DND-41 (cell line): ENCODE results near the gene KCTD20.

Experiments used
- ATAC-seq: fragments of 200-7000 bp; cut with Tn5 transposase; 3 replicates; pipeline ENCODE4 v1.9.1; 2021; ENCODE audit warnings: low read depth; ENCODE audit not compliant: insufficient read depth
- DNase-seq: peaks from one replicate; pipeline ENCODE4 v3.0.0-alpha.2; 2020
- H2AFZ ChIP-seq: 2 replicates; pipeline ENCODE4 v1.6.0; 2012; ENCODE audit warnings: low read depth, low read length
- H3K27ac ChIP-seq: 2 replicates; pipeline ENCODE4 v1.5.1; 2012; ENCODE audit warnings: low read length, inconsistent platforms
- H3K27me3 ChIP-seq: fragments of 200-600 bp; sonication (generic); 2 replicates; pipeline ENCODE4 v1.6.0; 2012; ENCODE audit warnings: low read length, mild to moderate bottlenecking, inconsistent platforms; ENCODE audit not compliant: insufficient read depth, poor library complexity
- H3K36me3 ChIP-seq: 2 replicates; pipeline ENCODE4 v1.5.1; 2012; ENCODE audit warnings: low read length, inconsistent platforms; ENCODE audit not compliant: insufficient read depth
- H3K4me1 ChIP-seq: 2 replicates; pipeline ENCODE4 v1.5.1; 2012; ENCODE audit warnings: mild to moderate bottlenecking, low read length; ENCODE audit not compliant: insufficient read depth
- H3K4me2 ChIP-seq: 2 replicates; pipeline ENCODE4 v1.6.0; 2012; ENCODE audit warnings: mild to moderate bottlenecking, moderate library complexity, low read length, inconsistent platforms; ENCODE audit not compliant: insufficient read depth
- H3K4me3 ChIP-seq, 2 experiments: fragments of 200-600 bp in 1 of 2; shearing (Covaris generic) in 1 of 2; 2 replicates each; pipeline ENCODE4 v1.5.1; 2012 to 2016; ENCODE audit warnings: inconsistent platforms in 2 of 2, low read length in 2 of 2, mild to moderate bottlenecking in 2 of 2, low read depth in 1 of 2, moderate library complexity in 1 of 2
- H3K79me2 ChIP-seq: 2 replicates; pipeline ENCODE4 v1.6.0; 2012; ENCODE audit warnings: low read length, inconsistent platforms; ENCODE audit not compliant: insufficient read depth
- H3K9ac ChIP-seq: 2 replicates; pipeline ENCODE4 v1.6.0; 2012; ENCODE audit warnings: low read depth, mild to moderate bottlenecking, inconsistent platforms, low read length, moderate library complexity
- H3K9me3 ChIP-seq: 2 replicates; pipeline ENCODE4 v1.5.1; 2012; ENCODE audit warnings: low read length, moderate library complexity, mild to moderate bottlenecking, inconsistent platforms; ENCODE audit not compliant: insufficient read depth, severe bottlenecking
- H4K20me1 ChIP-seq: 2 replicates; pipeline ENCODE4 v1.6.0; 2012; ENCODE audit warnings: low read length; ENCODE audit not compliant: insufficient read depth
- CTCF ChIP-seq: IDR thresholded peaks from 2 replicates; pipeline ENCODE4 v1.5.1; 2012; ENCODE audit warnings: borderline replicate concordance, low read length, moderate library complexity, mild to moderate bottlenecking; ENCODE audit not compliant: poor library complexity, severe bottlenecking; ENCODE audit errors: extremely low read depth
- EZH2 ChIP-seq: IDR thresholded peaks from 3 replicates; pipeline ENCODE4 v1.6.1; 2012; ENCODE audit warnings: borderline replicate concordance, low read depth, mild to moderate bottlenecking, moderate library complexity, low read length, inconsistent platforms; ENCODE audit not compliant: severe bottlenecking

KCTD20 gene

DNA sequence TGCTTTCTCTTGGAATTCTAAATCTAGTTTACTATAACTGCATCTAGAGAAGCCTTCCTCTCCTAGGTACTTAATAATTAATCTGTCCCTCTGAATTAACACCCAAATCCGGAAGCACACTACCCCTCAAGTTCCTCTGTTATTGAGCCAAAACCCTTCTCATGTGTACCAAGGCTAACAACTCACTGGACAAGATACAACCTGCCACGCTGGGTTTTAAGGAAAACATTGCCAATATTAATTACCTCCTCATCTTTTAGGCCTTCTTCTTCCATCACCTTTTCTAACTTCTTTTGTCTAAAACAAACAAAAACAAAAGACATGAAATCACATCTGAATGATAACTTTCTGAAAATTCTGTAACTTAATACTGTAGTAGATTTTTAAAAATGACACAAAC is 82.5 kb downstream of the KCTD20 start:
- DNase-seq (no peak), ATAC-seq (no peak)
- TF ChIP-seq CTCF = no peak
- H3K4me2 ChIP-seq = no peak overlapping the region
- H4K20me1 ChIP-seq = no peaks in the 10 kb centered on the region
- H3K27ac ChIP-seq = no peak overlapping the region
- no peak overlapping the region for H2AFZ ChIP-seq
- no peaks in the 10 kb centered on the region for H3K9me3 ChIP-seq
- peaks cover 31% of the 10 kb centered on the region for H3K79me2 ChIP-seq
- no peaks in the 10 kb centered on the region for H3K4me1 ChIP-seq
- H3K36me3 ChIP-seq = peaks cover 79% of the 10 kb centered on the region
- H3K4me3 ChIP-seq = no peak overlapping the region
- no peak overlapping the region for H3K9ac ChIP-seq
- no peaks in the 10 kb centered on the region for H3K27me3 ChIP-seq

DNA sequence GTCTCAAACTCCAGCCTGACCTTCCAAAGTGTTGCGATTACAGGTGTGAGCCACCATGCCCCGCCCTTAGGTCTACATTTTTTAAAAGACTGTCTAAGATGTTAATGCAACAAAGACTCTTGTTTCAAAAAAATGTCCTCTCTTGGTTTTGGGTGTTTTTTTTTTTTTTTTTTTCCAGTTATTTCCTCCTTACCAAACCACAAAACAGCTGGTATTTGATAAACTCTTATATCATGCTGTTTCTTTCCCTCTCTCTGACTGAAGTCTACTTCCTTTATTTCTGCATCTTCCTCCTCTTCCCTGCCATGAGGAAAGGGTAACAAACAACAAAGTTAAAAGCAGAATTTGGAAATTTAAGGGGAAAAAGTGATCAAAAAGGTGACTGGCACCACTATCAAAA is 83.3 kb downstream of the KCTD20 start:
- Histone ChIP-seq H3K79me2 (peaks cover 36% of the 10 kb centered on the region), H3K9me3 (no peaks in the 10 kb centered on the region), H3K36me3 (peaks cover 77% of the 10 kb centered on the region), H3K27me3 (no peaks in the 10 kb centered on the region), H2AFZ (no peak overlapping the region), H3K4me2 (no peak overlapping the region), H4K20me1 (no peaks in the 10 kb centered on the region), H3K27ac (no peak overlapping the region), H3K9ac (no peak overlapping the region), H3K4me3 (no peak overlapping the region), H3K4me1 (no peaks in the 10 kb centered on the region)
- no peak for ATAC-seq
- TF ChIP-seq EZH2 = no peak
- no peak for TF ChIP-seq CTCF
- no peak for DNase-seq

DNA sequence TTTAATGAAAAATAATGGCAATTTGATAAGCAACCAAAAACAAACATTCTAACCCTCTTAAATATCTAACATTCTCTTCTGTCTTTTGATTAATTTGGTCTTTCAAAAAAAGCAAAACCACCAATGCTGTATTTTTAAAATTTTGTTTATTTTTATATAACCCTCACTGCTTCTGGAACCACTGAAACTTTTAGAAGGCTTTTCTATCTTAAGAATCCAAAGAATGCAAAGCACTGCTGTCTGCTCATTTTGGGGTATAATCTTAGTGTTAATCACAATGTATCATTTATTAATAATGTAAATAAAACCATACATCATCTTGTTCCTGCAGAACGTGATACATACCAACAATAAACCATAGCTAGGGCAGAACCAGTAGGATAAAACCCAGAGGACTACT is 90.5 kb downstream of the KCTD20 start:
- Histone ChIP-seq H3K9ac (no peak overlapping the region), H3K4me3 (no peak overlapping the region), H3K79me2 (peaks cover 93% of the 10 kb centered on the region), H4K20me1 (peaks cover 2% of the 10 kb centered on the region), H3K4me1 (no peaks in the 10 kb centered on the region), H3K4me2 (no peak overlapping the region), H3K27ac (no peak overlapping the region), H3K36me3 (peaks cover 79% of the 10 kb centered on the region), H2AFZ (no peak overlapping the region), H3K27me3 (no peaks in the 10 kb centered on the region), H3K9me3 (no peaks in the 10 kb centered on the region)
- ATAC-seq (no peak), DNase-seq (no peak)
- TF ChIP-seq EZH2 = no peak
- TF ChIP-seq CTCF = no peak

DNA sequence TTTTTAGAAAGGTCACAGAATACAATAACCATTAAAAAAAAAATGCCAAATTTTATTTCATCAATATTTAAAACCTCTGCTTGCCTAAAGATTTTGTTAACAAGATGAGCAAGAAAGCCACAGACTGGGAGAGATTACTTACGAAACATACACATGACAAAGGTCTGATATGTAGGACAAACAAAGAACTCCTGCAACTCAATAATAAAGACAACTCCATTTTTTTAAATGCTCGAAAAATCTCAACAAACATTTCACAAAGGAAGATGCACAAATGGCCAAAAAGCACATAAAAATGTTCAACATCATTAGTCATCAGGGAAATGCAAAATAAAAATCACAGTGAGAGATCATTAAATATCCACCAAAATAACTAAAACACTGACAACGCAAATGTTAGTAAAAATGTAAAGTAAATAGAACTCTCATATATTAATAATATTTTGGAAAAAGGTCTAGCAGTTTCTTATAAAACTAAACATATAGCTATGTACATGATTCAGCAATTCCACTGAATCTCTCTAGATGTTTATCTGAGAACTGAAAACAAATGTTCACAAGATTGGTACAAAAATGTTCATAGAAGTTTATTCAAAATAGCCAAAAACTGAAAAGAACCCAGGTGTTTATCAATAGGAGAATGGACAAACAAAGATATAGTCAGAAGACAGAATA is 94.2 kb downstream of the KCTD20 start:
- H3K4me1 ChIP-seq = peaks cover 4% of the 10 kb centered on the region; the same call in 1 of the 2 replicates
- H4K20me1 ChIP-seq = no peaks in the 10 kb centered on the region; the same call in 1 of the 2 replicates
- no peaks in the 10 kb centered on the region for H3K9me3 ChIP-seq
- H3K79me2 ChIP-seq = peaks cover 92% of the 10 kb centered on the region
- ATAC-seq (no peak), DNase-seq (no peak)
- no peak overlapping the region for H3K4me2 ChIP-seq
- no peak overlapping the region for H3K9ac ChIP-seq
- no peak overlapping the region for H3K27ac ChIP-seq
- no peaks in the 10 kb centered on the region for H3K27me3 ChIP-seq
- H3K4me3 ChIP-seq = no peak overlapping the region
- H2AFZ ChIP-seq = no peak overlapping the region
- no peak for TF ChIP-seq CTCF
- TF ChIP-seq EZH2 = no peak
- peaks cover 88% of the 10 kb centered on the region for H3K36me3 ChIP-seq
